ENCODE results near the gene ADGRG7. TPM values are rescaled to one million over a fixed set of nuclear protein-coding genes. Genes with fewer than 3 reads are reported as not detected.

The ADGRG7 gene
- polyA plus RNA-seq, 1 donor (not counting 4 experiments of a cell fraction or from before 2014, with no cell fraction given): 0.03 TPM

- Histone ChIP-seq H3K4me3 (ENCODE audit: control insufficient read depth in 2 of 3, extremely low read depth in 1 of 3, insufficient read depth in 2 of 3, low read depth in 1 of 3, low read length in 3 of 3) (no peak overlapping the region), H3K9ac (ENCODE audit: control insufficient read depth, extremely low read depth, insufficient read depth, low read length) (no peak overlapping the region), H3K79me2 (ENCODE audit: control insufficient read depth, insufficient read depth, low read length) (no peaks in the 10 kb centered on the region), H3K27me3 (ENCODE audit: control insufficient read depth, extremely low read depth, insufficient read depth, low read length) (no peaks in the 10 kb centered on the region), H3K4me2 (ENCODE audit: control insufficient read depth, extremely low read depth, insufficient read depth, low read depth, low read length) (no peak overlapping the region), H2AFZ (ENCODE audit: control insufficient read depth, low read length) (no peak overlapping the region), H3K27ac (ENCODE audit: control insufficient read depth, insufficient read depth, low read length) (no peak overlapping the region), H4K20me1 (ENCODE audit: control insufficient read depth, extremely low read depth, insufficient read depth, low read length) (no peaks in the 10 kb centered on the region), H3K9me3 (ENCODE audit: control insufficient read depth, low read depth, low read length) (no peaks in the 10 kb centered on the region), H3K36me3 (ENCODE audit: control insufficient read depth in 2 of 2, extremely low read depth in 1 of 2, insufficient read depth in 2 of 2, low read length in 2 of 2) (no peaks in the 10 kb centered on the region), H3K9me1 (ENCODE audit: control insufficient read depth, extremely low read depth, insufficient read depth, low read length) (no peaks in the 10 kb centered on the region), H3K4me1 (ENCODE audit: control insufficient read depth, extremely low read depth, insufficient read depth, low read length) (no peaks in the 10 kb centered on the region)
- dilution Hi-C loops (cut with MboI; ENCODE audit: extremely low pct_ligation_motif_present, low sequenced_read_pairs): no loop called here
- FAIRE-seq (no peak), DNase-seq (ENCODE audit: low read depth, low spot score) (no peak)
- no peak for TF ChIP-seq EZH2 (IDR thresholded peaks at IDR 0.05; ENCODE audit: low read length)
- TF ChIP-seq, protein P1, sequence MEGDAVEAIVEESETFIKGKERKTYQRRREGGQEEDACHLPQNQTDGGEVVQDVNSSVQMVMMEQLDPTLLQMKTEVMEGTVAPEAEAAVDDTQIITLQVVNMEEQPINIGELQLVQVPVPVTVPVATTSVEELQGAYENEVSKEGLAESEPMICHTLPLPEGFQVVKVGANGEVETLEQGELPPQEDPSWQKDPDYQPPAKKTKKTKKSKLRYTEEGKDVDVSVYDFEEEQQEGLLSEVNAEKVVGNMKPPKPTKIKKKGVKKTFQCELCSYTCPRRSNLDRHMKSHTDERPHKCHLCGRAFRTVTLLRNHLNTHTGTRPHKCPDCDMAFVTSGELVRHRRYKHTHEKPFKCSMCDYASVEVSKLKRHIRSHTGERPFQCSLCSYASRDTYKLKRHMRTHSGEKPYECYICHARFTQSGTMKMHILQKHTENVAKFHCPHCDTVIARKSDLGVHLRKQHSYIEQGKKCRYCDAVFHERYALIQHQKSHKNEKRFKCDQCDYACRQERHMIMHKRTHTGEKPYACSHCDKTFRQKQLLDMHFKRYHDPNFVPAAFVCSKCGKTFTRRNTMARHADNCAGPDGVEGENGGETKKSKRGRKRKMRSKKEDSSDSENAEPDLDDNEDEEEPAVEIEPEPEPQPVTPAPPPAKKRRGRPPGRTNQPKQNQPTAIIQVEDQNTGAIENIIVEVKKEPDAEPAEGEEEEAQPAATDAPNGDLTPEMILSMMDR (optimal IDR thresholded peaks at IDR 0.05 in 1 of 3, IDR thresholded peaks at IDR 0.05 in 1 of 3, conservative IDR thresholded peaks at IDR 0.05 in 1 of 3; ENCODE audit: extremely low read depth in 1 of 3, insufficient read depth in 2 of 3, low read length in 3 of 3): no peak
These were observed 6.3 kb downstream of the ADGRG7 start for GRCh38 chr3:100615684-100616083.

DNA sequence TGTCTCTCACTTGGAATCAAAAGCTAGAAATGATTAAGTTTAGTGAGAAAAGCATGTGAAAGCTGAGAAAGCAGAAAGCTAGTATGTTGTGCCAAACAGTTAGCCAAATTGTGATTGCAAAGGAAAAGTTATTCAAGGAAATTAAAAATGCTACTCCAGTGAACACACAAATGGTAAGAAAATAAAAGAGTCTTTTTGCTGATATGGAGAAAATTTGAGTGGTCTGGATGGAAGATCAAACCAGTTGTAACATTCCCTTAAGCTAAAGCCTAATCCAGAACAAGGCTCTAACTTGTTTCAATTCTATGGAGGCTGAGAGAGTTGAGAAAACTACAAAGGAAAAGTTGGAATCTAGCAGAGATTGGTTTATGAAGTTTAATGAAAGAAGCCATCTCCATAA, 11.8 kb downstream of the ADGRG7 start:
- FAIRE-seq: no peak

More for the DNA sequence above, 11.8 kb downstream of the ADGRG7 start:
- Histone ChIP-seq H3K27ac (ENCODE audit: control insufficient read depth, insufficient read depth, low read length) (no peak overlapping the region), H3K36me3 (ENCODE audit: control insufficient read depth in 2 of 2, extremely low read depth in 1 of 2, insufficient read depth in 2 of 2, low read length in 2 of 2) (no peaks in the 10 kb centered on the region), H3K27me3 (ENCODE audit: control insufficient read depth, extremely low read depth, insufficient read depth, low read length) (no peaks in the 10 kb centered on the region), H3K9me3 (ENCODE audit: control insufficient read depth, low read depth, low read length) (no peaks in the 10 kb centered on the region), H4K20me1 (ENCODE audit: control insufficient read depth, extremely low read depth, insufficient read depth, low read length) (no peaks in the 10 kb centered on the region), H3K4me2 (ENCODE audit: control insufficient read depth, extremely low read depth, insufficient read depth, low read depth, low read length) (no peak overlapping the region), H3K9ac (ENCODE audit: control insufficient read depth, extremely low read depth, insufficient read depth, low read length) (no peak overlapping the region), H3K9me1 (ENCODE audit: control insufficient read depth, extremely low read depth, insufficient read depth, low read length) (no peaks in the 10 kb centered on the region), H3K4me3 (ENCODE audit: control insufficient read depth in 2 of 3, extremely low read depth in 1 of 3, insufficient read depth in 2 of 3, low read depth in 1 of 3, low read length in 3 of 3) (no peak overlapping the region), H2AFZ (ENCODE audit: control insufficient read depth, low read length) (no peak overlapping the region), H3K79me2 (ENCODE audit: control insufficient read depth, insufficient read depth, low read length) (no peaks in the 10 kb centered on the region), H3K4me1 (ENCODE audit: control insufficient read depth, extremely low read depth, insufficient read depth, low read length) (no peaks in the 10 kb centered on the region)
- dilution Hi-C loops (cut with MboI; ENCODE audit: extremely low pct_ligation_motif_present, low sequenced_read_pairs): no loop called here
- no peak for TF ChIP-seq EZH2 (IDR thresholded peaks at IDR 0.05; ENCODE audit: low read length)
- TF ChIP-seq, protein P1 (optimal IDR thresholded peaks at IDR 0.05 in 1 of 3, IDR thresholded peaks at IDR 0.05 in 1 of 3, conservative IDR thresholded peaks at IDR 0.05 in 1 of 3; ENCODE audit: extremely low read depth in 1 of 3, insufficient read depth in 2 of 3, low read length in 3 of 3): no peak
- DNase-seq (ENCODE audit: low read depth, low spot score): no peak

Measured in keratinocyte (primary cell).